ENCODE measurements around the gene PDSS2.

PDSS2 gene

DNA sequence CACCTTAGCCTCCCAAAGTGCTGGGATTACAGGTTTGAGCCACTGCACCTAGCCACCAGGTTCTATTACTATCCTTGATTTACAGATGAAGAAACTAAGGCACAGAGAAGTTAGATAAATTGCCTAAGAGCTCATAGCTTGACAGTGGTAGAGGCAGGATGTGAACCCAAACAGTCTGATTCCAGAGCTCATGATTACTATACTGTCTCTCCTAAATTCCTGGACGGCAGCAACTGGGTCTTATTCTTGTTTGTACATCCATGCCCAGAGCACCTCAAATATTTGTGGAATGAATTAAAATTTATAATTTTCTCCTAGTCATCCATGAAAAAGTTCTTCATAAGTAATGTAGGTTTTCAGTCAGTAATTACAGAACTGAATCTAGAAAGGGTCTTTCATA, 15.1 kb downstream of the PDSS2 start:
- no peak overlapping the region for H3K27ac ChIP-seq (ENCODE audit: insufficient read depth in 1 of 2, low read depth in 1 of 2, low read length in 2 of 2, poor library complexity in 1 of 2, severe bottlenecking in 2 of 2)
- POLR2A ChIA-PET: no interaction called here
- no peaks in the 10 kb centered on the region for H3K4me1 ChIP-seq (ENCODE audit: control extremely low read depth in 1 of 4, control insufficient read depth in 4 of 4, insufficient read depth in 4 of 4, low read length in 3 of 4)
- no peaks in the 10 kb centered on the region for H3K27me3 ChIP-seq (replicated peaks in 2 of 5; ENCODE audit: control insufficient read depth in 4 of 5, insufficient read depth in 5 of 5, low read length in 4 of 5)
- H3K4me3 ChIP-seq (ENCODE audit: control insufficient read depth in 1 of 7, extremely low read depth in 1 of 7, insufficient read depth in 4 of 7, low read depth in 2 of 7, low read length in 6 of 7): no peak overlapping the region
- WGBS (ENCODE audit: insufficient coverage): no CpG with 5 or more reads among the region's 1 CpG
- CTCF ChIA-PET: interaction anchor here (1.2 kb wide), 1 partner anchor 9 kb away, joined by 4 read pairs; no protein-coding TSS in a partner anchor
- H3K9me3 ChIP-seq (ENCODE audit: control extremely low read depth in 1 of 5, control insufficient read depth in 4 of 5, insufficient read depth in 2 of 5, low read depth in 1 of 5, low read length in 4 of 5): peaks cover 0 to 27% (median 14%) of the 10 kb centered on the region in 5 experiments
- no peak for DNase-seq
- peaks cover 0 to 9% (median 3%) of the 10 kb centered on the region in 4 experiments for H3K36me3 ChIP-seq (ENCODE audit: control insufficient read depth in 4 of 4, insufficient read depth in 4 of 4, low read length in 3 of 4)

GRCh38 chr6:107443608-107444267, 15.6 kb downstream of the PDSS2 start:
- Histone ChIP-seq H3K9me3 (ENCODE audit: control extremely low read depth in 1 of 5, control insufficient read depth in 4 of 5, insufficient read depth in 2 of 5, low read depth in 1 of 5, low read length in 4 of 5) (peaks cover 0 to 23% (median 14%) of the 10 kb centered on the region in 5 experiments), H3K27ac (ENCODE audit: insufficient read depth in 1 of 2, low read depth in 1 of 2, low read length in 2 of 2, poor library complexity in 1 of 2, severe bottlenecking in 2 of 2) (no peak overlapping the region), H3K27me3 (replicated peaks in 2 of 5; ENCODE audit: control insufficient read depth in 4 of 5, insufficient read depth in 5 of 5, low read length in 4 of 5) (no peaks in the 10 kb centered on the region), H3K4me3 (ENCODE audit: control insufficient read depth in 1 of 7, extremely low read depth in 1 of 7, insufficient read depth in 4 of 7, low read depth in 2 of 7, low read length in 6 of 7) (no peak overlapping the region), H3K4me1 (ENCODE audit: control extremely low read depth in 1 of 4, control insufficient read depth in 4 of 4, insufficient read depth in 4 of 4, low read length in 3 of 4) (no peaks in the 10 kb centered on the region), H3K36me3 (ENCODE audit: control insufficient read depth in 4 of 4, insufficient read depth in 4 of 4, low read length in 3 of 4) (peaks cover 0 to 9% (median 3%) of the 10 kb centered on the region in 4 experiments)
- ChIA-PET POLR2A (no interaction called here), CTCF (interaction anchor here (1.2 kb wide), 1 partner anchor 8 kb away, joined by 4 read pairs; no protein-coding TSS in a partner anchor)
- WGBS (ENCODE audit: insufficient coverage): 100% methylated on average over 4 of the region's 7 CpGs
- DNase-seq: no peak

DNA sequence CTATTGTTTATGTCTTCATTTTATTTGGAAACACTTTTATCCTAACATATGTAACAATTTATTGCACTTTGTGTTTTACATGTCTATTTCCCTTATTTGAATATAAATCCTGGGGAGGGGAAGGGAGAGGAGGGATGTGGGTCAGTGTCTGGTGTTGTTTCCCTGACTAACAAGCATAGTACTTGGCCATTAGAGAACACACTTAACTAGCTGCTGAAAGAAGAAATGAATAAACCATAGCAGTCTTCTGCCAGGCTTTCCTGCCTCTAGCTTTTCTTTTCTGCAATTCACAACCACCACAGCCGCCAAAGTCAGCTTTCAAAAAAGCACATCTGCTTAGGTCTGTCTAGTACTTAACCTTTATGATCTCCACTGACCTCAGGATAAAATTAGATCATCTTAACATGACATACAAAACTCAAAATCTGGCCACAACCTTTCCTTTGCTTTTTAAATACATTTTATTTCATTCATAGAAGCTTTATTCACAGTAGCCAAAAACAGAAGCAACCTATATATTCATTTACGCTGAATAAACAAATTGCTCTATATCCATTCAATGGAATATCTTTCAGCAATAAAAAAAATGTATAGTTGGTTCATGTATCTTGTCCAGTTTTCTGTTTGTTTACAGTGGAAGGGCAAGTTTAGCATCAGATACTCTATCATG, 16.3 kb downstream of the PDSS2 start:
- CTCF ChIA-PET: no interaction called here
- no peak overlapping the region for H3K4me3 ChIP-seq (ENCODE audit: control insufficient read depth in 1 of 7, extremely low read depth in 1 of 7, insufficient read depth in 4 of 7, low read depth in 2 of 7, low read length in 6 of 7)
- 100% methylated on average over 1 of the region's 2 CpGs for WGBS (ENCODE audit: insufficient coverage)
- no peaks in the 10 kb centered on the region for H3K4me1 ChIP-seq (ENCODE audit: control extremely low read depth in 1 of 4, control insufficient read depth in 4 of 4, insufficient read depth in 4 of 4, low read length in 3 of 4)
- peaks cover 0 to 9% (median 3%) of the 10 kb centered on the region in 4 experiments for H3K36me3 ChIP-seq (ENCODE audit: control insufficient read depth in 4 of 4, insufficient read depth in 4 of 4, low read length in 3 of 4)
- DNase-seq: no peak
- H3K27me3 ChIP-seq (replicated peaks in 2 of 5; ENCODE audit: control insufficient read depth in 4 of 5, insufficient read depth in 5 of 5, low read length in 4 of 5): no peaks in the 10 kb centered on the region
- POLR2A ChIA-PET: no interaction called here
- H3K27ac ChIP-seq (ENCODE audit: insufficient read depth in 1 of 2, low read depth in 1 of 2, low read length in 2 of 2, poor library complexity in 1 of 2, severe bottlenecking in 2 of 2): no peak overlapping the region
- peaks cover 0 to 18% (median 12%) of the 10 kb centered on the region in 5 experiments for H3K9me3 ChIP-seq (ENCODE audit: control extremely low read depth in 1 of 5, control insufficient read depth in 4 of 5, insufficient read depth in 2 of 5, low read depth in 1 of 5, low read length in 4 of 5)

DNA sequence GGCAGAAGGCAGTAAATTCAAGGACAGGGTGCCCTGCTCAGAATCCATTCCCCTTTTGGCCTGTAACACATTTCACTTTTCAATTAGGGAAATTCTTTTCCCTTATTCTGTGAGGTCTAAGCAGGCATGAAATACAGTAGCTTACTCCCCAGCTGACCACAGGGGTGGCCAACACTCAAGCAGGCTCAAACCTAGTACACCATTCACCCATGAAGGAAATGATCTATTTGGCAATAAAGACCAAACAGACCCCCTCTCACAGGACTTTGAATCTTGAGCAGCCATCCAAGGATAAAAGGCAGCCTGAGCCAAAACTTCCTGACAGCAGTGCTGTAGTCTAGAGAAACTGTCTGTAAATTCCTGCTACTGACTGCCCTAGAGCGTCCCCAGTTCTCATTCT, 17.7 kb downstream of the PDSS2 start:
- Histone ChIP-seq H3K9me3 (ENCODE audit: control extremely low read depth in 1 of 5, control insufficient read depth in 4 of 5, insufficient read depth in 2 of 5, low read depth in 1 of 5, low read length in 4 of 5) (peaks cover 0 to 7% (median 1%) of the 10 kb centered on the region in 5 experiments), H3K36me3 (ENCODE audit: control insufficient read depth in 4 of 4, insufficient read depth in 4 of 4, low read length in 3 of 4) (peaks cover 0 to 8% (median 3%) of the 10 kb centered on the region in 4 experiments), H3K27me3 (replicated peaks in 2 of 5; ENCODE audit: control insufficient read depth in 4 of 5, insufficient read depth in 5 of 5, low read length in 4 of 5) (no peaks in the 10 kb centered on the region), H3K4me3 (ENCODE audit: control insufficient read depth in 1 of 7, extremely low read depth in 1 of 7, insufficient read depth in 4 of 7, low read depth in 2 of 7, low read length in 6 of 7) (no peak overlapping the region), H3K27ac (ENCODE audit: insufficient read depth in 1 of 2, low read depth in 1 of 2, low read length in 2 of 2, poor library complexity in 1 of 2, severe bottlenecking in 2 of 2) (no peak overlapping the region), H3K4me1 (ENCODE audit: control extremely low read depth in 1 of 4, control insufficient read depth in 4 of 4, insufficient read depth in 4 of 4, low read length in 3 of 4) (no peaks in the 10 kb centered on the region)
- 100% methylated on average over 1 of the region's 1 CpG for WGBS (ENCODE audit: insufficient coverage)
- ChIA-PET CTCF (no interaction called here), POLR2A (no interaction called here)
- no peak for DNase-seq

- CTCF ChIA-PET: no interaction called here
- Histone ChIP-seq H3K36me3 (ENCODE audit: control insufficient read depth in 4 of 4, insufficient read depth in 4 of 4, low read length in 3 of 4) (peaks cover 0 to 5% (median 2%) of the 10 kb centered on the region in 4 experiments), H3K4me3 (ENCODE audit: control insufficient read depth in 1 of 7, extremely low read depth in 1 of 7, insufficient read depth in 4 of 7, low read depth in 2 of 7, low read length in 6 of 7) (no peak overlapping the region), H3K27ac (ENCODE audit: insufficient read depth in 1 of 2, low read depth in 1 of 2, low read length in 2 of 2, poor library complexity in 1 of 2, severe bottlenecking in 2 of 2) (no peak overlapping the region), H3K9me3 (ENCODE audit: control extremely low read depth in 1 of 5, control insufficient read depth in 4 of 5, insufficient read depth in 2 of 5, low read depth in 1 of 5, low read length in 4 of 5) (peaks cover 0 to 2% (median 0%) of the 10 kb centered on the region in 5 experiments), H3K4me1 (ENCODE audit: control extremely low read depth in 1 of 4, control insufficient read depth in 4 of 4, insufficient read depth in 4 of 4, low read length in 3 of 4) (no peaks in the 10 kb centered on the region), H3K27me3 (replicated peaks in 2 of 5; ENCODE audit: control insufficient read depth in 4 of 5, insufficient read depth in 5 of 5, low read length in 4 of 5) (no peaks in the 10 kb centered on the region)
- POLR2A ChIA-PET: no interaction called here
- no peak for DNase-seq
Observed at GRCh38 chr6:107440936-107441335, 18.4 kb downstream of the PDSS2 start.

- Histone ChIP-seq H3K36me3 (ENCODE audit: control insufficient read depth in 4 of 4, insufficient read depth in 4 of 4, low read length in 3 of 4) (peaks cover 0 to 5% (median 0%) of the 10 kb centered on the region in 4 experiments), H3K27me3 (replicated peaks in 2 of 5; ENCODE audit: control insufficient read depth in 4 of 5, insufficient read depth in 5 of 5, low read length in 4 of 5) (no peaks in the 10 kb centered on the region), H3K4me1 (ENCODE audit: control extremely low read depth in 1 of 4, control insufficient read depth in 4 of 4, insufficient read depth in 4 of 4, low read length in 3 of 4) (no peaks in the 10 kb centered on the region), H3K9me3 (ENCODE audit: control extremely low read depth in 1 of 5, control insufficient read depth in 4 of 5, insufficient read depth in 2 of 5, low read depth in 1 of 5, low read length in 4 of 5) (no peaks in the 10 kb centered on the region), H3K27ac (ENCODE audit: insufficient read depth in 1 of 2, low read depth in 1 of 2, low read length in 2 of 2, poor library complexity in 1 of 2, severe bottlenecking in 2 of 2) (no peak overlapping the region), H3K4me3 (ENCODE audit: control insufficient read depth in 1 of 7, extremely low read depth in 1 of 7, insufficient read depth in 4 of 7, low read depth in 2 of 7, low read length in 6 of 7) (no peak overlapping the region)
- ChIA-PET CTCF (no interaction called here), POLR2A (no interaction called here)
- no peak for DNase-seq
- WGBS (ENCODE audit: insufficient coverage): 50% methylated on average over 1 of the region's 1 CpG
Observed at GRCh38 chr6:107439406-107439805, 20.0 kb downstream of the PDSS2 start.

- ChIA-PET POLR2A (no interaction called here), CTCF (no interaction called here)
- H3K4me3 ChIP-seq (ENCODE audit: control insufficient read depth in 1 of 7, extremely low read depth in 1 of 7, insufficient read depth in 4 of 7, low read depth in 2 of 7, low read length in 6 of 7): no peak overlapping the region
- H3K9me3 ChIP-seq (ENCODE audit: control extremely low read depth in 1 of 5, control insufficient read depth in 4 of 5, insufficient read depth in 2 of 5, low read depth in 1 of 5, low read length in 4 of 5): no peaks in the 10 kb centered on the region
- H3K27me3 ChIP-seq (replicated peaks in 2 of 5; ENCODE audit: control insufficient read depth in 4 of 5, insufficient read depth in 5 of 5, low read length in 4 of 5): no peaks in the 10 kb centered on the region
- H3K4me1 ChIP-seq (ENCODE audit: control extremely low read depth in 1 of 4, control insufficient read depth in 4 of 4, insufficient read depth in 4 of 4, low read length in 3 of 4): no peaks in the 10 kb centered on the region
- peaks cover 0 to 5% (median 2%) of the 10 kb centered on the region in 4 experiments for H3K36me3 ChIP-seq (ENCODE audit: control insufficient read depth in 4 of 4, insufficient read depth in 4 of 4, low read length in 3 of 4)
- peak in 2 of 3 donors; percentile 3 to 27 for DNase-seq
- H3K27ac ChIP-seq (ENCODE audit: insufficient read depth in 1 of 2, low read depth in 1 of 2, low read length in 2 of 2, poor library complexity in 1 of 2, severe bottlenecking in 2 of 2): no peak overlapping the region
- 87% methylated on average over 3 of the region's 5 CpGs for WGBS (ENCODE audit: insufficient coverage)
Observed at GRCh38 chr6:107437691-107438090, 21.7 kb downstream of the PDSS2 start.

Data from common myeloid progenitor, CD34-positive (primary cell).